GM12878 (cell line): ENCODE measurements around the gene PRDM9. TPM values are rescaled to one million over a fixed set of nuclear protein-coding genes. Genes with fewer than 3 reads are reported as not detected.
"Not testable (repeated sequence)": the region's sequence is repeated elsewhere in the genome, so short reads cannot be mapped to it uniquely, and the experiment has no call there.

Source experiments
- ATAC-seq: fragments of 200-7000 bp; cut with Tn5 transposase; 3 replicates; pipeline ENCODE4 v1.9.1; 2020; ENCODE audit warnings: mild to moderate bottlenecking, moderate library complexity
- BruUV-seq: library from RNA; stranded (reverse); fragments of 400-500 nt; replicated peaks from 2 replicates; lab custom pipeline; 2021; lab: Mats Ljungman, UMichigan
- CTCF ChIA-PET: fragments of 300-600 bp; sonication (Branson Sonifier 250); formaldehyde crosslinking; extraction: SDS; loops from one replicate; lab custom pipeline; 2021; ENCODE audit warnings: inconsistent platforms; lab: Yijun Ruan, JAX
- POLR2A ChIA-PET: fragments of 350-600 bp; formaldehyde crosslinking; extraction: SDS; loops from one replicate; lab custom pipeline; 2021; ENCODE audit warnings: inconsistent platforms; lab: Charles Lee
- RAD21 ChIA-PET: fragments of 300-600 bp; sonication (Branson Sonifier 250); formaldehyde crosslinking; loops from one replicate; lab custom pipeline; 2023; ENCODE audit warnings: antibody characterized with exemption; ENCODE audit not compliant: unreplicated experiment; lab: Charles Lee
- SMC1A ChIA-PET: fragments of 300-600 bp; sonication (Branson Sonifier 250); formaldehyde crosslinking; loops from one replicate; lab custom pipeline; 2023; ENCODE audit not compliant: unreplicated experiment, uncharacterized antibody; lab: Charles Lee
- DNase-seq: peaks from one replicate; pipeline ENCODE4 v3.0.0-alpha.2; 2011; ENCODE audit warnings: low read depth, low spot score
- FAIRE-seq: peaks from 3 replicates; lab custom pipeline; 2011; peaks lifted over from hg19 to GRCh38; lab: Jason Lieb, UNC
- H2AFZ ChIP-seq: 2 replicates; pipeline ENCODE4 v1.6.0; 2011; ENCODE audit warnings: low read depth, low read length, control low read depth; ENCODE audit not compliant: control insufficient read depth
- H3K27ac ChIP-seq: 2 replicates; pipeline ENCODE4 v1.5.1; 2011; ENCODE audit warnings: control low read depth; ENCODE audit not compliant: control insufficient read depth, insufficient read depth
- H3K27me3 ChIP-seq, 2 experiments: replicated peaks in 1 of 2; 2 replicates each; pipeline versions ENCODE4 v1.6.0 to v1.6.1; 2011; ENCODE audit warnings: low read length in 1 of 2; ENCODE audit not compliant: control insufficient read depth in 2 of 2, insufficient read depth in 2 of 2
- H3K36me3 ChIP-seq, 2 experiments: 2 replicates each; pipeline ENCODE4 v1.5.1; 2011; ENCODE audit warnings: low read length in 1 of 2; ENCODE audit not compliant: control insufficient read depth in 2 of 2, insufficient read depth in 2 of 2
- H3K4me1 ChIP-seq: 2 replicates; pipeline ENCODE4 v1.6.1; 2011; ENCODE audit warnings: mild to moderate bottlenecking, low read length, moderate library complexity, mixed read lengths; ENCODE audit not compliant: control insufficient read depth, insufficient read depth
- H3K4me2 ChIP-seq: 2 replicates; pipeline ENCODE4 v1.6.0; 2011; ENCODE audit warnings: control low read depth; ENCODE audit not compliant: control insufficient read depth, insufficient read depth
- H3K4me3 ChIP-seq: fragments of 200-600 bp; sonication (generic); 2 replicates; pipeline ENCODE4 v1.5.1; 2016
- H3K79me2 ChIP-seq: 2 replicates; pipeline ENCODE4 v1.6.0; 2011; ENCODE audit warnings: low read length; ENCODE audit not compliant: control insufficient read depth, insufficient read depth
- H3K9ac ChIP-seq: 2 replicates; pipeline ENCODE4 v1.8.0; 2011; ENCODE audit warnings: low read length, control low read depth, mixed read lengths; ENCODE audit not compliant: control insufficient read depth, insufficient read depth
- H3K9me3 ChIP-seq: replicated peaks from 3 replicates; pipeline ENCODE4 v1.5.1; 2011; ENCODE audit warnings: mild to moderate bottlenecking, low read length; ENCODE audit not compliant: control insufficient read depth, insufficient read depth
- H4K20me1 ChIP-seq: 2 replicates; pipeline ENCODE4 v1.6.0; 2011; ENCODE audit not compliant: control insufficient read depth, insufficient read depth
- ATF2 ChIP-seq: IDR thresholded peaks from 2 replicates; pipeline ENCODE4 v1.6.1; 2012; ENCODE audit warnings: low read length, inconsistent platforms
- NKRF ChIP-seq: fragments of 450-650 bp; conservative IDR thresholded peaks from 2 replicates; pipeline ENCODE4 v1.6.1; 2017; ENCODE audit warnings: mild to moderate bottlenecking, moderate library complexity
- SREBF2 ChIP-seq: IDR thresholded peaks from 2 replicates; pipeline ENCODE4 v1.6.1; 2012; ENCODE audit warnings: mild to moderate bottlenecking, low read length
- TCF7 ChIP-seq: IDR thresholded peaks from 2 replicates; pipeline ENCODE4 v1.6.1; 2014; ENCODE audit warnings: antibody characterized with exemption, borderline replicate concordance
- WGBS: methylation state at CpG from one replicate; pipeline ENCODE4 v1.1.6; 2016; ENCODE audit warnings: low lambda C conversion rate; ENCODE audit not compliant: insufficient replicate concordance, insufficient coverage; ENCODE audit errors: missing lambda C conversion rate; 5-methylcytosine and 5-hydroxymethylcytosine counted together
- in situ Hi-C: fragments of 300-500 bp; cut with MboI; formaldehyde crosslinking; loops from 9 replicates; pipeline ENCODE4 v1.14.3; 2018; ENCODE audit warnings: mixed read lengths
- intact Hi-C: fragments of 100-400 bp; cut with micrococcal nuclease; formaldehyde crosslinking; loops from one replicate; pipeline ENCODE4 v1.14.2; 2022; ENCODE audit not compliant: unreplicated experiment
- polyA plus RNA-seq, 11 experiments: library from polyadenylated mRNA; depleted of rRNA in 4 of 11; unstranded in 6 of 11; stranded (reverse) in 5 of 11; fragments of >200 nt; fragmentation: Nextera tagmentation in 4 of 11; fragmentation: Illumina TruSeq in 1 of 11; extraction: Ambion mirVana in 4 of 11; extraction: Trizol in 1 of 11; gene quantifications; 1 replicate in 1 of 11; 2 replicates in 10 of 11; pipeline versions ENCODE4 v1.2.1 to v1.2.3, GENCODE V29; 2011 to 2016; ENCODE audit warnings: inconsistent platforms in 2 of 11, missing spikeins in 2 of 11, low read depth in 1 of 11
- total RNA-seq, 4 experiments: library from RNA; depleted of rRNA in 3 of 4; stranded (reverse); fragments of >200 nt in 3 of 4; fragmentation: Illumina TruSeq in 1 of 4; extraction: Trizol in 1 of 4; gene quantifications; 2 replicates each; pipeline versions ENCODE4 v1.2.1 to v1.2.3, GENCODE V29; 2013 to 2021

PRDM9 gene
- total and polyA plus RNA-seq, 10 of the 15 experiments (the other 5 are each of a cell fraction or from before 2014, with no cell fraction given): not detected

GRCh38 chr5:23496576-23496975 is 10.8 kb upstream of the PRDM9 start (continued):
- TF ChIP-seq ATF2 (no peak), SREBF2 (no peak)
- TF ChIP-seq, all 136 proteins: peak for 0

DNA sequence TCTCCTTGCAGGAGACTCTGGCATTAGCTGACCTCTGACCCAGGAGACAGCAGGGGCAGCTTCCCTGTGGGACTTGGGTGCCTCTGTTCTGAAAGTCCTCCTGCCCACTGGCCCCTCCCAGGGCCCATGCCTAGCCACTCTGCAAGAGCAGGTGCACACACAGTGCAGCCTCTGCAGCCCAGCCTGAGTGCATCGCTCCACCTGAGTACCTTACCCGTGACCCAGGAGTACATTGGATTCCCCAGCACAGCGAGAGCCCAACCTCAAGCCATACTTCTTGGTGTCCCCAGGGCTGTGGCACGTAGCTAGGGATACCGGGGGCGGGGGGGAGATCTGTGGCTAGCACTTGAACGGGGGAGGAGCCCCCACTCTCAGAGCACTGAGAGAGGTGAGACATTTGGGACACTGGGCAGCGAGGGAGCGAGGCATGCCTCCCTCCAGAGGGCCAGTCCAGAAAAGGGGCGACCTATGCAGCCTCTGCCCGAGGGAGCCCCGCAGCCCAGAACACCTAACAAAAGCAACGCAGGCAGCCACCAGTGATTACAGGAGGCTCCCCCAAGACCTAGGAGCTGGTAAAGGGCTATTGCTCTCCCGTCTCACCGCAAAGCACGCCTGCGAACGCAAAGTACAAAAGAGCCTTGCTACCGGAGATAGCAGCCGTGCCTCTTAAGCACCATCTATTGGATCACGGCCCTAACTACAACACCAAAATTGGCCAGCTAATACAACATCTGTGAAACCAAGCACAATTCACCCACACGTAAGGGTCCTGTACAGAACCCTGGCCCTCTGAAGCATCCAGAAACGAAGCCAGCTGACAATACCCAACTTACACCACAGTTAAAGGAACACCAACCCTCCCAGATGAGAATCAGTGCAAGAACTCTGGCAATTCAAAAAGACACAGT is 826 bp upstream of the PRDM9 start:
- POLR2A ChIA-PET: no interaction called here
- Histone ChIP-seq H3K36me3 (no peaks in the 10 kb centered on the region), H3K9ac (no peak overlapping the region), H3K27ac (no peak overlapping the region), H3K27me3 (no peaks in the 10 kb centered on the region), H3K79me2 (no peaks in the 10 kb centered on the region), H4K20me1 (no peaks in the 10 kb centered on the region), H3K9me3 (no peaks in the 10 kb centered on the region), H3K4me1 (no peaks in the 10 kb centered on the region), H3K4me2 (no peak overlapping the region), H3K4me3 (no peak overlapping the region), H2AFZ (no peak overlapping the region)
- SMC1A ChIA-PET: no interaction called here
- no peak for TF ChIP-seq NKRF
- TF ChIP-seq TCF7: no peak
- in situ Hi-C loops (no loop called here), intact Hi-C loops (loop anchor here (5.0 kb wide), 1 partner anchor 154 kb away; no protein-coding TSS in a partner anchor)
- DNase-seq (no peak), ATAC-seq (peak; percentile 39), FAIRE-seq (peak; percentile 27)
- no TSS peak for BruUV-seq
- RAD21 ChIA-PET: interaction anchor here (0.6 kb wide), 1 partner anchor 111 kb away, joined by 3 read pairs; no protein-coding TSS in a partner anchor
- CTCF ChIA-PET: no interaction called here
- 53% methylated on average over 21 of the region's 23 CpGs for WGBS

GRCh38 chr5:23510434-23510833 is 3.0 kb downstream of the PRDM9 start:
- H3K36me3 ChIP-seq, H3K27me3 ChIP-seq, H2AFZ ChIP-seq, POLR2A ChIA-PET, H3K9me3 ChIP-seq, H3K27ac ChIP-seq, H3K9ac ChIP-seq, RAD21 ChIA-PET, H3K4me1 ChIP-seq, H3K4me2 ChIP-seq, BruUV-seq, CTCF ChIA-PET, H3K4me3 ChIP-seq, intact Hi-C loops, DNase-seq, in situ Hi-C loops, ATAC-seq, H3K79me2 ChIP-seq, H4K20me1 ChIP-seq, FAIRE-seq: not testable (repeated sequence)
- WGBS: 34% methylated on average over 5 of the region's 5 CpGs
- SMC1A ChIA-PET: interaction anchor here (0.6 kb wide), 1 partner anchor 35 kb away, joined by 3 read pairs; no protein-coding TSS in a partner anchor
